Skeletal muscle tissue (tissue), 4 donors: ENCODE results near the gene PLSCR4. TPM values are rescaled to one million over a fixed set of nuclear protein-coding genes. Genes with fewer than 3 reads are reported as not detected.
A peak's percentile ranks its signal among the peaks of the same experiment; 100 is the strongest.

ENCODE experiments used
- H3K27ac ChIP-seq: one replicate; pipeline ENCODE4 v1.7.0; 2013; ENCODE audit warnings: mild to moderate bottlenecking, low read depth, low read length, inconsistent platforms
- H3K27me3 ChIP-seq, 3 donors: one replicate each; pipeline ENCODE4 v1.7.0; 2013; ENCODE audit warnings: low read length in 3 of 3; ENCODE audit not compliant: control insufficient read depth in 3 of 3, insufficient read depth in 3 of 3
- H3K36me3 ChIP-seq, 3 donors: one replicate each; pipeline ENCODE4 v1.7.0; 2013; ENCODE audit warnings: low read length in 3 of 3; ENCODE audit not compliant: control insufficient read depth in 3 of 3, insufficient read depth in 3 of 3
- H3K4me1 ChIP-seq, 3 donors: one replicate each; pipeline ENCODE4 v1.7.0; 2013; ENCODE audit warnings: low read length in 3 of 3, mild to moderate bottlenecking in 3 of 3; ENCODE audit not compliant: control insufficient read depth in 3 of 3, insufficient read depth in 3 of 3
- H3K4me3 ChIP-seq, 3 donors: one replicate each; pipeline ENCODE4 v1.7.0; 2013; ENCODE audit warnings: low read length in 3 of 3
- H3K9ac ChIP-seq, 3 donors: one replicate each; pipeline ENCODE4 v1.7.0; 2013; ENCODE audit warnings: low read length in 3 of 3, mild to moderate bottlenecking in 3 of 3, moderate library complexity in 2 of 3, low read depth in 1 of 3
- H3K9me3 ChIP-seq, 3 donors: one replicate each; pipeline ENCODE4 v1.7.0; 2013; ENCODE audit warnings: low read length in 3 of 3; ENCODE audit not compliant: control insufficient read depth in 3 of 3
- total RNA-seq: library from RNA; depleted of rRNA; stranded (reverse); fragments of >200 nt; gene quantifications from one replicate; pipeline ENCODE4 v1.2.3, GENCODE V29; 2014
- donor health status: Osteomylitis.

The PLSCR4 gene
- total RNA-seq, 1 donor from 2014 or later, result 21.9 TPM

DNA sequence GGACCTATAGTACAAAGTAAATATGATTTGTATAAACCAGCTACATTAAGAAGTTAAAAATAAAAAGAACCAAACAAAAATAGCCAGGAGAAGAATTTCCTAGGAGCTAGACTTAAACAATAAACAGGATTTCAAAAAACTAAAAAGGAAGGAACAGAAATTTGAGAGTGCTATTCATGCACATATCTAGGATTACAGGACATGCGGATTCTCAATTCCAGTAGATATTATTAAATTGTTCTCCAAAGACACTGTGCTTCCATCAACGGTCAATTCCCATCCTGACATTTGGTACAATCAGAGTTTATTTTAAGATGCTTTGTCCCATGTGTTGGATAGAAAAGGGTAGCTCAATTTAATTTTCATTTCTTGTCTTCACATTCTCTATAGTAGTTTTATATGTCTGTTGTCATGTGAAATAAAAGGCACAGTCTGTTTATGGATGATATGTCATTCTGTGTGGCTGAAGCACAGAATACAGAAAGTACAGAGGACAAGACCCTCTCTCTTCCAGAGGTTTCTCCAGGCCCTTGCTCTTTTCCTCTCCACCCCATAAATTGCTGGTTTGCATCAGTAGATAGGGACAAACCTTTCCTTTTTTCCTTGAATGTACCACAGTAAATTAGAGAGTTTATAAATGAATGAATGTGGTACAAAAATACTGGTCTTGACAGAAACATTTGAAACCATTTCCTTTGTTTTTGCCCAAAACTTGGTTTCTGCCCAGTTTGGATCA, 93.4 kb downstream of the PLSCR4 start:
- no peaks in the 10 kb centered on the region for H3K9me3 ChIP-seq
- peak overlapping the region in 2 of 3 donors; percentile 17 to 32 for H3K9ac ChIP-seq
- H3K27ac ChIP-seq, result peak overlapping the region; percentile 91
- no peak overlapping the region for H3K4me3 ChIP-seq
- no peaks in the 10 kb centered on the region for H3K36me3 ChIP-seq
- H3K27me3 ChIP-seq, result peaks cover 0 to 4% (median 0%) of the 10 kb centered on the region in 3 donors
- peaks cover 4 to 22% (median 7%) of the 10 kb centered on the region in 3 donors for H3K4me1 ChIP-seq

GRCh38 chr3:146156666-146157314, 94.1 kb downstream of the PLSCR4 start:
- Histone ChIP-seq H3K36me3 (no peaks in the 10 kb centered on the region), H3K9ac (peak overlapping the region in 1 of 3 donors; percentile 34), H3K4me3 (peak overlapping the region; percentile 33 to 56 (median 47)), H3K4me1 (peaks cover 4 to 19% (median 7%) of the 10 kb centered on the region in 3 donors), H3K27me3 (peaks cover 0 to 3% (median 0%) of the 10 kb centered on the region in 3 donors), H3K27ac (peak overlapping the region; percentile 91), H3K9me3 (no peaks in the 10 kb centered on the region)

DNA sequence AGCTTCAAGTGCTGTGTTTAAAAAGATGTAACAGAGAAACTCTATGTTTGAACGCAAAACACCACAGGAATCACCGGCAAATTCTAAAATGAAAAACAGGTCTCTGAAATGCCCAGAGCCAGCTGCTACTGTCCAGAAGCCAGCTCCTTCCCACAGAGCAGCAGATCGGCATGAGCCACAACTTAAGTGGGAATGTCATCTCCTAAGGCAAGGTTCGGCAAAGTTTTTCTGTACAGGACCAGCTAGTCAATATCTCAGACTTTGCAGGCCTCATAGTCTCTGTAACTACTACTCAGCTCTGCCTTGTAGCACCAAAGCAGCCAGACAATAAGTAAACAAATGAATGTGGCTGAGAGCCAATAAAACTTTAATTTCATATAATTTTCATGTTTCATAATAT, 94.8 kb downstream of the PLSCR4 start:
- Histone ChIP-seq H3K4me3 (peak overlapping the region in 2 of 3 donors; percentile 45 to 47), H3K4me1 (peaks cover 2 to 16% (median 7%) of the 10 kb centered on the region in 3 donors), H3K27ac (peak overlapping the region; percentile 91), H3K9ac (peak overlapping the region in 2 of 3 donors; percentile 9 to 58), H3K9me3 (no peaks in the 10 kb centered on the region), H3K36me3 (no peaks in the 10 kb centered on the region), H3K27me3 (no peaks in the 10 kb centered on the region)

DNA sequence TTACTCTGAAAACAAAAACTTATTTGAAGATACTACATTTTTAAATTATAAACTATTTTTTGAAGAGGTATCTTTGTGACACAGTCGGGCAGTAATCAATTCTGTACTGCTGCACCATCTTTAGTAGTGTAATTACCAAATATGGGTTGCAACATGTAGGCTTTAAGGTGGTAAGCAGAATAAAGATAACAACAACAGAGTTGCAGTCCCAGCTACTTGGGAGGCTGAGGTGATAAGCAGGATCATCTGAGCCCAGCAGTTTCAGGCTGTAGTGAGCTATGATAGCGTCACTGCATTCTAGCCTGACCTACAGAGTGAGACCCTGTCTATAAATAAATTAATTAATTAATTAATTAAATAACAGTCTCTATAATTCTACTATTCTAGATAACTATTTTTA, 95.9 kb downstream of the PLSCR4 start:
- H3K4me3 ChIP-seq, result no peak overlapping the region
- H3K27me3 ChIP-seq, result no peaks in the 10 kb centered on the region
- H3K4me1 ChIP-seq, result peaks cover 2 to 13% (median 3%) of the 10 kb centered on the region in 3 donors

DNA sequence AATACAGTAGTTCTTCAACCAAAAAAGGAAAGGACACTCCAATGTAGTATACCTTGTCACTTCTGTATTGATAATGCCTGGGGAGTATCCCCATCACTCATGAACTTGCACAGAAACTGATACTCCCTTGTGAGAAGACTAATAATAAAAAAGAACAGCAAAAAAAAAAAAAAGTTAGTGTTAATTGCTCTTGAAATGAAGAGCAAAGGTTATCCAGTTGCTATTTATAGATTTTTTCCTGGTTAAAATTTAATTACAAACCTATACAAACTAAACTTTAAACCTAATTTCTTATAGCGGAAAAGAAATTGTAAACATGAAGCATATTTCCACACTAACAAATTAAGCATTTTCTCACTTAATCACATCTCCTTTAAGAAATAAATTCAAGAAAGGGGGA, 96.6 kb downstream of the PLSCR4 start:
- Histone ChIP-seq H3K36me3 (no peaks in the 10 kb centered on the region), H3K9me3 (no peaks in the 10 kb centered on the region), H3K9ac (no peak overlapping the region), H3K4me3 (no peak overlapping the region), H3K4me1 (peaks cover 2 to 13% (median 3%) of the 10 kb centered on the region in 3 donors), H3K27me3 (no peaks in the 10 kb centered on the region), H3K27ac (no peak overlapping the region)

More for the DNA sequence above, 95.9 kb downstream of the PLSCR4 start:
- Histone ChIP-seq H3K27ac (no peak overlapping the region), H3K36me3 (no peaks in the 10 kb centered on the region), H3K9me3 (no peaks in the 10 kb centered on the region), H3K9ac (no peak overlapping the region)

DNA sequence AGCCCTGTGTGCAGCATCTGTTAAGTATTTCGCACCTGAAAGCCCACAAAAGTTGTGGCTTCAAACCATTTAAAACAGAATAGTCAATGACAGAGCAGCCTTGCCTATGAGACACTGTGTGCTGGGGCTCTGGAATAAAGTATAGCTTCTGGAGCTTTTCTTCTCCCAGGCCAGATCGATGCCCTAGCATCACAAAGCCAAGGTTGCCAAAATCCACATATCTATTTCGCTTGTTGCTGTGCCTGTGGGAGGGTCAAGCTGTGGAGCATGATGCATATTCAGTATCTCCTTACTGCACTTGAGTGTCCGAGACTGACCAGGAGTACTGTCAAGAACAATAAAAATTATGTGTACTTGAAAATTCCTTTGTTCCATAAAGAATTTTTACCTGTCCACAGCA, 97.5 kb downstream of the PLSCR4 start:
- H3K4me1 ChIP-seq, result peaks cover 2 to 7% (median 3%) of the 10 kb centered on the region in 3 donors
- no peaks in the 10 kb centered on the region for H3K36me3 ChIP-seq
- H3K9me3 ChIP-seq, result no peaks in the 10 kb centered on the region
- H3K9ac ChIP-seq, result peak overlapping the region in 1 of 3 donors; percentile 14
- H3K4me3 ChIP-seq, result no peak overlapping the region
- H3K27ac ChIP-seq, result no peak overlapping the region
- H3K27me3 ChIP-seq, result no peaks in the 10 kb centered on the region

DNA sequence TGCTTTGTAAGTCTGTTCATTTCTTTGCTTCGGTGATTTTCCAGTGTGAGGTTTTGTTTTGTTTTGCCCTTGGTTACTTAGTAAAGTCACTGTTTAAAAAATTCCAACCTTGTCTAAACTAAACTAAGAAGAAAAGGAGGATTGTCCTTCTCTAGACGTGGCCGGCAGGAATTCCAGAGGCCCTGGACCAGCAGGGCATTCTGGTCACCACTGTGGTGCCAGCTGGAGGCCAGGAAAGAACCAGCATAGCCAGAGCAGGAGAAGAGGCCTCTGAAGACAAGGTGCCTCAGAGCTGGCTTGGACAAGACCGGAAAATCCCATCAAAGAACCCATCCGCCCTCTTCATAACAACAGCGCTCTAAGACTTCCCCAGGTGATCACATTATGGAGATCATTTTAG, 98.1 kb downstream of the PLSCR4 start:
- Histone ChIP-seq H3K9me3 (no peaks in the 10 kb centered on the region), H3K4me1 (peaks cover 2 to 6% (median 2%) of the 10 kb centered on the region in 3 donors), H3K9ac (no peak overlapping the region), H3K27me3 (no peaks in the 10 kb centered on the region), H3K27ac (no peak overlapping the region), H3K4me3 (no peak overlapping the region), H3K36me3 (no peaks in the 10 kb centered on the region)

DNA sequence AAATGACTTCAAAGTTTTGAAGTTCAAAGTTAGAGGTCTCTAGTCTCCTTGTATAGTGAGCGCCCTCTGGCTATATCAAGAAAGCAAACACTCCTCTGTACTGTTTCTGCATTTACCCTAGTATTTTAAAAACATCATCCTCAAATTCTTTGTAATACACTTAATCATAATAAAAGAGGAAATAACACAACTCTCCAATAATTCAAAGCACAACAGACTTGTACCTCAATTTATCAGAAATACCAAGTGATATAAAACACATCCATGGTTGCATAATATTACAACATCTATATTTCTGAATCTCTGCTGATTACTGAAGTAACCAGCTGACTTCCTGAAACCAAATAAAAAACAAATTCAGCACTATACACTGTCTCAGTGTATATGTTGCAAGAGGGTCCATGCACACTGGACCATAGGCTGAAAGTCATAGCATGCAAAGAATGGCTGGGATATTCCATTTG, 102.4 kb downstream of the PLSCR4 start:
- Histone ChIP-seq H3K27ac (no peak overlapping the region), H3K36me3 (no peaks in the 10 kb centered on the region), H3K9ac (no peak overlapping the region), H3K4me1 (no peaks in the 10 kb centered on the region), H3K4me3 (no peak overlapping the region), H3K27me3 (no peaks in the 10 kb centered on the region), H3K9me3 (no peaks in the 10 kb centered on the region)

DNA sequence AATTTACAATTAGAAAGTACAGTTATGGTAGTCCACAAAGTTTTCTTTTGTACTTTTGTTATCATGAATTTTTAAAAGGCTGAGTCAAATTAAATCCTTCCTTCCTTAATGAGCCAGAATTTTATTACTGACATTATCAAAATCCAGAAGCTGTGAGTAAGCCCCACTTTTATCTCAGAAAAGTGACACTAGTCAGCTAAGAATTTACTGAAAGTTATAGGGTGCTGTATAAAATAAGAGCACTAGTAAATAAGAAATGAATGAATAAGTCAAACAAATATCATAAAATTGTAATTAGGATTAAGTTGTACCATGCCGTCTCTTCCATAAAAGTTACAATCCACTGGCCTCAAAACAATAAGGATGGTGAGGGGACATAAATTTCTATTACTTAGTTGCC, 105.3 kb downstream of the PLSCR4 start:
- Histone ChIP-seq H3K9ac (no peak overlapping the region), H3K36me3 (no peaks in the 10 kb centered on the region), H3K9me3 (no peaks in the 10 kb centered on the region), H3K27ac (no peak overlapping the region), H3K4me1 (peaks cover 0 to 7% (median 0%) of the 10 kb centered on the region in 3 donors), H3K4me3 (no peak overlapping the region), H3K27me3 (no peaks in the 10 kb centered on the region)

DNA sequence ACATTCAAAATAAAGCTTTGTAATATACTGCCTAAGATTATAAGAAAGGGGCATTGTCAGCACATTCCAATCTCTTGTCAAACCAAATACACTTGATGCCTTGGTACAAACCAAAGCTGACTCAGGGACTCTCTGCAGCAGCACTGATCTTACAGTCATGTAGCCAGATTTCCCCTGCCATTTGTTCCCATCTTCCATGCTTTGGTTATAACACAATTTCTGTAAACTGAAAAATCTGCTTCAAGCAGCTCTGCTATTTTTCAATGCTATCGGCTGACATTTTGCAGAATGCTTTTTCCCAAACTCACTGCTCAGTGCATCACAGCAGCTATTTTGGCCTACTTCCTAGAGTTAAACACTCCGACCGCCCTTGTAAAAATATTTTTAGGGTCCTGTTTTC, 108.1 kb downstream of the PLSCR4 start:
- peak overlapping the region in 1 of 3 donors; percentile 18 for H3K4me3 ChIP-seq
- no peaks in the 10 kb centered on the region for H3K27me3 ChIP-seq
- H3K27ac ChIP-seq, result no peak overlapping the region
- H3K9ac ChIP-seq, result no peak overlapping the region
- H3K4me1 ChIP-seq, result peaks cover 0 to 7% (median 0%) of the 10 kb centered on the region in 3 donors
- no peaks in the 10 kb centered on the region for H3K9me3 ChIP-seq
- H3K36me3 ChIP-seq, result no peaks in the 10 kb centered on the region
